Right atrium auricular region (tissue), 2 donors: ENCODE results near the gene LTO1. TPM values are rescaled to one million over a fixed set of nuclear protein-coding genes. Genes with fewer than 3 reads are reported as not detected.

Experiments
- DNase-seq: peaks from one replicate; pipeline ENCODE4 v3.0.0-alpha.2; 2019; ENCODE audit warnings: low spot score
- H3K27ac ChIP-seq, 2 donors: fragments of 200-600 bp; sonication (generic); 1 replicate in 1 of 2; 2 replicates in 1 of 2; pipeline ENCODE4 v1.5.1; 2016 to 2019
- H3K27me3 ChIP-seq, 2 donors: fragments of 200-600 bp; sonication (generic); one replicate each; pipeline versions ENCODE4 v1.5.1 to v1.6.0; 2017 to 2019
- H3K36me3 ChIP-seq: fragments of 200-600 bp; sonication (generic); one replicate; pipeline ENCODE4 v1.5.1; 2016
- H3K4me1 ChIP-seq, 2 donors: fragments of 200-600 bp; sonication (generic); one replicate each; pipeline versions ENCODE4 v1.5.1 to v1.6.0; 2017 to 2019
- H3K4me3 ChIP-seq, 2 donors: fragments of 200-600 bp; sonication (generic); 1 replicate in 1 of 2; 2 replicates in 1 of 2; pipeline ENCODE4 v1.5.1; 2017 to 2019; ENCODE audit warnings: mild to moderate bottlenecking in 1 of 2, moderate library complexity in 1 of 2
- H3K9me3 ChIP-seq, 2 donors: fragments of 200-600 bp; sonication (generic); one replicate each; pipeline ENCODE4 v1.5.1; 2019
- CTCF ChIP-seq, 2 donors: fragments of 200-600 bp; sonication (generic); IDR thresholded peaks; one replicate each; pipeline ENCODE4 v1.5.1; 2019; ENCODE audit warnings: antibody characterized with exemption in 2 of 2
- total RNA-seq, 2 donors: library from RNA; depleted of rRNA; stranded (reverse); fragments of >200 nt; gene quantifications; one replicate each; pipeline ENCODE4 v1.1.0, GENCODE V29; 2016

Gene LTO1
- total RNA-seq, 2 donors from 2014 or later = 4.7 to 6.0 TPM

GRCh38 chr11:69654660-69655478 is 20.3 kb downstream of the LTO1 start:
- no peak for DNase-seq
- Histone ChIP-seq H3K9me3 (no peaks in the 10 kb centered on the region), H3K36me3 (peaks cover 42% of the 10 kb centered on the region), H3K4me1 (no peaks in the 10 kb centered on the region), H3K4me3 (no peak overlapping the region), H3K27ac (no peak overlapping the region), H3K27me3 (no peaks in the 10 kb centered on the region)
- TF ChIP-seq CTCF (IDR thresholded peaks at IDR 0.05) = no peak

GRCh38 chr11:69654001-69654659 is 21.0 kb downstream of the LTO1 start:
- Histone ChIP-seq H3K9me3 (no peaks in the 10 kb centered on the region), H3K27ac (no peak overlapping the region), H3K36me3 (peaks cover 49% of the 10 kb centered on the region), H3K4me1 (no peaks in the 10 kb centered on the region), H3K27me3 (no peaks in the 10 kb centered on the region), H3K4me3 (no peak overlapping the region)
- DNase-seq = no peak
- no peak for TF ChIP-seq CTCF (IDR thresholded peaks at IDR 0.05)

GRCh38 chr11:69653406-69653960 is 21.7 kb downstream of the LTO1 start:
- Histone ChIP-seq H3K4me1 (no peaks in the 10 kb centered on the region), H3K27me3 (no peaks in the 10 kb centered on the region), H3K36me3 (peaks cover 53% of the 10 kb centered on the region), H3K27ac (no peak overlapping the region), H3K4me3 (no peak overlapping the region), H3K9me3 (no peaks in the 10 kb centered on the region)
- TF ChIP-seq CTCF (IDR thresholded peaks at IDR 0.05) = no peak
- DNase-seq = no peak

- no peak overlapping the region for H3K27ac ChIP-seq
- H3K4me3 ChIP-seq = no peak overlapping the region
- no peaks in the 10 kb centered on the region for H3K27me3 ChIP-seq
- no peaks in the 10 kb centered on the region for H3K4me1 ChIP-seq
- no peaks in the 10 kb centered on the region for H3K9me3 ChIP-seq
- no peak for TF ChIP-seq CTCF (IDR thresholded peaks at IDR 0.05)
- no peak for DNase-seq
- H3K36me3 ChIP-seq = peaks cover 53% of the 10 kb centered on the region
These were observed 22.2 kb downstream of the LTO1 start for GRCh38 chr11:69652999-69653398.

GRCh38 chr11:69651834-69652620 is 23.1 kb downstream of the LTO1 start:
- H3K27me3 ChIP-seq = no peaks in the 10 kb centered on the region
- H3K27ac ChIP-seq = no peak overlapping the region
- H3K36me3 ChIP-seq = peaks cover 53% of the 10 kb centered on the region
- TF ChIP-seq CTCF (IDR thresholded peaks at IDR 0.05) = no peak
- DNase-seq = no peak
- no peak overlapping the region for H3K4me3 ChIP-seq
- no peaks in the 10 kb centered on the region for H3K9me3 ChIP-seq
- peaks cover 0 to 3% of the 10 kb centered on the region in 2 donors for H3K4me1 ChIP-seq
